NB4 (cell line): Measurements from ENCODE around the gene FABP1.

ENCODE experiments used
- DNase-seq: peaks from one replicate; pipeline ENCODE4 v3.0.0; 2010; ENCODE audit warnings: low read depth
- H3K4me3 ChIP-seq: one replicate; pipeline ENCODE4 v1.5.1; 2011; ENCODE audit warnings: mild to moderate bottlenecking, low read depth, low read length, moderate library complexity
- CTCF ChIP-seq: IDR thresholded peaks from one replicate; pipeline ENCODE4 v1.5.1; 2012; ENCODE audit warnings: low read depth, low read length
- MAX ChIP-seq: IDR thresholded peaks from 2 replicates; pipeline ENCODE4 v1.6.1; 2011; ENCODE audit warnings: low read depth, low read length
- MYC ChIP-seq: IDR thresholded peaks from 2 replicates; pipeline ENCODE4 v1.6.1; 2011; ENCODE audit warnings: low read depth, low read length
- POLR2A ChIP-seq: IDR thresholded peaks from 2 replicates; pipeline ENCODE4 v1.6.1; 2011; ENCODE audit warnings: mild to moderate bottlenecking; ENCODE audit not compliant: insufficient read length; ENCODE audit errors: extremely low read depth

The FABP1 gene

GRCh38 chr2:88081924-88082608 is 45.8 kb downstream of the FABP1 start:
- TF ChIP-seq CTCF (no peak), MAX (no peak), MYC (no peak), POLR2A (no peak)
- no peak overlapping the region for H3K4me3 ChIP-seq
- DNase-seq = no peak

GRCh38 chr2:88080545-88080944 is 47.3 kb downstream of the FABP1 start:
- no peak for TF ChIP-seq MYC
- no peak for TF ChIP-seq CTCF
- TF ChIP-seq POLR2A = no peak
- TF ChIP-seq MAX = no peak
- H3K4me3 ChIP-seq = no peak overlapping the region
- DNase-seq = no peak

GRCh38 chr2:88078643-88079172 is 49.2 kb downstream of the FABP1 start:
- no peak overlapping the region for H3K4me3 ChIP-seq
- no peak for DNase-seq
- TF ChIP-seq MYC (no peak), CTCF (no peak)

GRCh38 chr2:88077080-88077479 is 50.8 kb downstream of the FABP1 start:
- no peak overlapping the region for H3K4me3 ChIP-seq

GRCh38 chr2:88074854-88075292 is 53.0 kb downstream of the FABP1 start:
- peak; percentile 72 for DNase-seq
- TF ChIP-seq MAX (no peak), POLR2A (no peak), MYC (no peak), CTCF (no peak)

More at GRCh38 chr2:88077080-88077479, 50.8 kb downstream of the FABP1 start:
- no peak for DNase-seq
- TF ChIP-seq POLR2A = no peak
- TF ChIP-seq MYC = no peak
- TF ChIP-seq MAX = no peak
- TF ChIP-seq CTCF = no peak

GRCh38 chr2:88074150-88074549 is 53.7 kb downstream of the FABP1 start:
- no peak for DNase-seq
- no peak for TF ChIP-seq MYC
- H3K4me3 ChIP-seq = no peak overlapping the region

More at GRCh38 chr2:88074854-88075292, 53.0 kb downstream of the FABP1 start:
- H3K4me3 ChIP-seq = no peak overlapping the region
